ENCODE data around the gene PTPN23. TPM values are rescaled to one million over a fixed set of nuclear protein-coding genes. Genes with fewer than 3 reads are reported as not detected.
"Not testable (repeated sequence)": the region's sequence is repeated elsewhere in the genome, so short reads cannot be mapped to it uniquely, and the experiment has no call there.

Gene PTPN23
- total and polyA plus RNA-seq, 2 experiments from 2014 or later, result 17.1 to 18.7 TPM

DNA sequence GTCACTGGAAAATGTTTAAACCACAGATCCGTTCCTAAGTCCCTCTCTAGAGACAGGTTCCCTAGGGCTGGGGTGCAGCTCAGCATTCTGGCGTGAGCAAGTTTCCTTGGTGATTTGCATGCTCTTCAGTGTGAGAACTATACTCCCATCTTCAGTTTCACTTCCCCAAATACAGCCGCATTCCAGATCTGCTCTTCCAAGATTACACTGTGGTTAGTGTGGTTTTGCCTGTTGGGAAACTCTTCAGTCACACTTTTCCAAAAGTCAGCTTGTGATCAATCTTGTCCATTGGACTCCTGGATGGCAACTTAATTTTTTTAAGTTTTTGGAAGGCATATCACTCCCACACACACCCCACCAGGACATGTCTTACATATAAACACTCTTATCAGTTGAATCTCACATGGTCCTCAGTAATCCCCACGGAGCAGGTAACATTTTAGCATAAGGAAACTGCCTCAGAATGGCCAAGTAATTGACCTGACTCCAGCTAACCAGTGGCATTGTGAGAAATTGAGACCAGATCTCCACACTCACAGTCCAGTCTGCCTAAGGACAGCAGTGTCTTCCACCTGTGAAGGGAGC lies 33.5 kb upstream of the PTPN23 start:
- H3K27ac ChIP-seq, result no peak overlapping the region
- H3K4me3 ChIP-seq, result no peak overlapping the region
- H3K27me3 ChIP-seq, result no peaks in the 10 kb centered on the region
- H3K36me3 ChIP-seq, result no peaks in the 10 kb centered on the region
- no peaks in the 10 kb centered on the region for H3K9me3 ChIP-seq (ENCODE audit: low read depth)
- DNase-seq (ENCODE audit: low read depth in 1 of 2, low spot score in 1 of 2), result peak in 1 of 2 donors; percentile 82
- no peaks in the 10 kb centered on the region for H3K4me1 ChIP-seq (ENCODE audit: low read depth)
- TF ChIP-seq, protein P1, sequence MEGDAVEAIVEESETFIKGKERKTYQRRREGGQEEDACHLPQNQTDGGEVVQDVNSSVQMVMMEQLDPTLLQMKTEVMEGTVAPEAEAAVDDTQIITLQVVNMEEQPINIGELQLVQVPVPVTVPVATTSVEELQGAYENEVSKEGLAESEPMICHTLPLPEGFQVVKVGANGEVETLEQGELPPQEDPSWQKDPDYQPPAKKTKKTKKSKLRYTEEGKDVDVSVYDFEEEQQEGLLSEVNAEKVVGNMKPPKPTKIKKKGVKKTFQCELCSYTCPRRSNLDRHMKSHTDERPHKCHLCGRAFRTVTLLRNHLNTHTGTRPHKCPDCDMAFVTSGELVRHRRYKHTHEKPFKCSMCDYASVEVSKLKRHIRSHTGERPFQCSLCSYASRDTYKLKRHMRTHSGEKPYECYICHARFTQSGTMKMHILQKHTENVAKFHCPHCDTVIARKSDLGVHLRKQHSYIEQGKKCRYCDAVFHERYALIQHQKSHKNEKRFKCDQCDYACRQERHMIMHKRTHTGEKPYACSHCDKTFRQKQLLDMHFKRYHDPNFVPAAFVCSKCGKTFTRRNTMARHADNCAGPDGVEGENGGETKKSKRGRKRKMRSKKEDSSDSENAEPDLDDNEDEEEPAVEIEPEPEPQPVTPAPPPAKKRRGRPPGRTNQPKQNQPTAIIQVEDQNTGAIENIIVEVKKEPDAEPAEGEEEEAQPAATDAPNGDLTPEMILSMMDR (IDR thresholded peaks at IDR 0.05; ENCODE audit: low read depth, low read length), result no peak

DNA sequence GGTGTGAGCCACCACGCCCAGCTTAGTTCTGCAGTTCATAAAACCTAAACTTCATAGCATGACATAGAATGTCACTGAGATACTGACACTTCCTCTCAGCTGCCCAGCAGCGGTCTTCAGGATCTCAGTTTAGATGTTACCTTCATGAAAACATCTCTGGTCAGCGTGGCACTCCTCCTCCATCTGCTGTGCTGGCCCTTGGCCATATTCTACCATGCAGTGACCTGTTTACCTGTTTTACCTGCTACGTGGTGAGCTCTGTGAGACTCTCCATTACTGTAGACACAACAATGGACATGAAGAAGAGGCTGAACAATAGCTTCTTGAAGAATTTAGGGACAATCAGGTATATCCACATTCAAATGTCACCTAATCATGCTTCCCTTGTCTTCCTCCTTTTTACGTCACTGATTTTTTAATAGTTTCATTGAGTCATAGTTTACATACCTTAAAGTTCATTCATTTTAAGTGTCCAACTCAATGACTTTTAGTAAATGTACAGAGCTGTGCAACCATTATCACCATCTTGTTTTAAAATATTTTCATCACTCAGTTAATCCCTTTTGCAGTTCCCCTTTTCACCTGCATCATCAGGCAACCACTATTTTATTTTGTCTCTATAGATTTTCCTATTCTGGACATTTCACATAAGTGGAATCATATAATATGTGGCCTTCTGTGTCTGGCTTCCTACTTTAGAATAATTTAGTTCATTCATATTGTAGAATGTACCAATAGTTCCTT lies 32.2 kb upstream of the PTPN23 start:
- no peaks in the 10 kb centered on the region for H3K4me1 ChIP-seq (ENCODE audit: low read depth)
- TF ChIP-seq, protein P1 (IDR thresholded peaks at IDR 0.05; ENCODE audit: low read depth, low read length), result no peak
- no peak overlapping the region for H3K4me3 ChIP-seq
- no peaks in the 10 kb centered on the region for H3K27me3 ChIP-seq
- no peak for DNase-seq (ENCODE audit: low read depth in 1 of 2, low spot score in 1 of 2)
- H3K27ac ChIP-seq, result no peak overlapping the region
- no peaks in the 10 kb centered on the region for H3K9me3 ChIP-seq (ENCODE audit: low read depth)
- no peaks in the 10 kb centered on the region for H3K36me3 ChIP-seq

DNA sequence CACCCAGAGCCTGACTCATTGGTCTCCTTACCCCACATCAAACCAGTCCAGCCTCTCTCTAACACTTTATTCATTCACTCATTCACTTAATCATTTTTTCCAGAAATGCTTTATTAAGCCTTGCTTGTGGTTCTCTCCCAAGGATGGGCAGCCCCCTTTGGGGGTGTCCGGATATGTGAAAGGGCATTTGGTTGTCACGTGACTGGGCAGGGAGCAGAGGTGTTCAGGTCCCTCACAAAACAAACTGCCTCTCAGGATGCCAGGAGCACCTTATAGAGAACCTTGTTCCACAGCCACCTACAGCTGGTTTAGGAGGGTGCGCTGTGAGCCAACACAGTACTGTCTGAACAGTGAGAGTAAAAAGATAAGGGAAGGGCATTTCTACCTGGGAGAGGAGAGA lies 25.8 kb upstream of the PTPN23 start:
- no peak for DNase-seq (ENCODE audit: low read depth in 1 of 2, low spot score in 1 of 2)
- Histone ChIP-seq H3K27ac (no peak overlapping the region), H3K36me3 (no peaks in the 10 kb centered on the region), H3K4me3 (no peak overlapping the region), H3K27me3 (no peaks in the 10 kb centered on the region), H3K9me3 (ENCODE audit: low read depth) (no peaks in the 10 kb centered on the region), H3K4me1 (ENCODE audit: low read depth) (no peaks in the 10 kb centered on the region)
- TF ChIP-seq, protein P1 (IDR thresholded peaks at IDR 0.05; ENCODE audit: low read depth, low read length), result no peak

DNA sequence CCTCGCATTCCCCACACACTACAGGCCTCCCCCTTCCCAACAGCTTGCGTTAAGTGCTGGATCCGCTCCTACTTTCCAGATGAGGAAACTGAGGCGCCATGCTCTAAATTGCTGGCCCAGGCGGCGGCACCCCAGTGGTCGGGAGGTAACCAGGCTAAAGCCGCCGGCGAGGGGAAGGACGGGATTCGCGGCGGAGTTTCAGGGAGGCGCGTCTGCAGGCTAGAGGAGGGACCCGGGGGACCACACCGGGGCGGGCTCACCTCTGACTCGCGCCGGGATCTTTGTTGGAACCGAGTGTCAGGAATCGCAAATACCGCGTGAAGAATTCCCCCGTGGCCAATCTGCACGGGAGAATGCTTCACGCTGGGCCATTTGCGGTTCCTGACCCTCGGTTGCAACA lies 24.6 kb upstream of the PTPN23 start:
- H3K4me3 ChIP-seq, result no peak overlapping the region
- no peaks in the 10 kb centered on the region for H3K9me3 ChIP-seq (ENCODE audit: low read depth)
- no peaks in the 10 kb centered on the region for H3K36me3 ChIP-seq
- TF ChIP-seq, protein P1 (IDR thresholded peaks at IDR 0.05; ENCODE audit: low read depth, low read length), result no peak
- no peaks in the 10 kb centered on the region for H3K4me1 ChIP-seq (ENCODE audit: low read depth)
- no peak overlapping the region for H3K27ac ChIP-seq
- no peak for DNase-seq (ENCODE audit: low read depth in 1 of 2, low spot score in 1 of 2)
- no peaks in the 10 kb centered on the region for H3K27me3 ChIP-seq

DNA sequence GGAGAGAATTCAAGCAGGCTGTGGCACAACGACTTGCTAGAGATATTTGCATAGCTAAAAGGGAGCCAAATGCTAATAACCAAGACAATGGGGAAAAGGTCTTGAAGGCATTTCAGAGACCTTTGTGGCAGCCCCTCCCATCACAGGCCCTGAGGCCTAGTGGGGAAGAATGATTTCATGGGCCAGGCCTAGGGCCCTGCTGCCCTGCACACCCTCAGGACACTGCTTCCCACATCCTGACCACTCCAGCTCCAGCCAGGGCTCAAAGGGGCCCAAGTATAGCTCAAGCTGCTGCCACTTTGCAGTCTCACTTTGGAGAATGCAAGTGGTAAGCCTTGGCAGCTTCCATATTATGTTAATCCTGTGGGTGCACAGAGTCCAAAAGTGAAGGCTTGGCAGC lies 21.5 kb upstream of the PTPN23 start:
- H3K4me3 ChIP-seq, result no peak overlapping the region
- DNase-seq (ENCODE audit: low read depth in 1 of 2, low spot score in 1 of 2), result no peak
- H3K4me1 ChIP-seq (ENCODE audit: low read depth), result no peaks in the 10 kb centered on the region
- no peak overlapping the region for H3K27ac ChIP-seq
- H3K27me3 ChIP-seq, result no peaks in the 10 kb centered on the region
- H3K36me3 ChIP-seq, result no peaks in the 10 kb centered on the region
- TF ChIP-seq, protein P1 (IDR thresholded peaks at IDR 0.05; ENCODE audit: low read depth, low read length), result no peak
- H3K9me3 ChIP-seq (ENCODE audit: low read depth), result no peaks in the 10 kb centered on the region

DNA sequence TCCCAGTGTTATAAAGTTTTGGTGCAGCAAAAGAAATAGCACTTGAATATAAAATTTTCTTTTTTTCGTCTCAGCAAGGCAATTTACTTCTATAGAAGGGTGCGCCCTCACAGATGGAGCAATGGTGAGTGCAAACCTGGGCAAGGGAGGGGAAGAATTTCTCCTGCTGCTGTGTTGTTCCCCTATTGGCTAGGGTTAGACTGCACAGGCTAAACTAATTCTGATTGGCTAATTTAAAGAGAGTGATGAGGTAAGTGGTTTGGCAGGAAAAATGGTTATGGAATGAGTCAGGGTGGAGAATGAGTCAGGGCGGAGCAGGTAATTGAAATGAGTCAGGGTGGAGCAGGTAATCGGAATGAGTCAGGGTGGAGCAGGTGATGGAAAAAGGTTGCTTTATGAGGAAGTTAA lies 20.7 kb upstream of the PTPN23 start:
- not testable (repeated sequence) for DNase-seq (ENCODE audit: low read depth in 1 of 2, low spot score in 1 of 2); H3K27ac ChIP-seq; H3K27me3 ChIP-seq; H3K4me1 ChIP-seq (ENCODE audit: low read depth); H3K36me3 ChIP-seq; H3K9me3 ChIP-seq (ENCODE audit: low read depth); H3K4me3 ChIP-seq

Data from cardiac muscle cell (in vitro differentiated cells and primary cell).